Measurements from ENCODE around the gene CNGA4. TPM values are rescaled to one million over a fixed set of nuclear protein-coding genes. Genes with fewer than 3 reads are reported as not detected.
"Not testable (repeated sequence)": the region's sequence is repeated elsewhere in the genome, so short reads cannot be mapped to it uniquely, and the experiment has no call there.

CNGA4 gene
- total and polyA plus RNA-seq, 7 donors: 0.16 to 0.55 TPM; not detected in 5

- no peaks in the 10 kb centered on the region for H3K36me3 ChIP-seq
- H3K4me1 ChIP-seq: no peaks in the 10 kb centered on the region
- TF ChIP-seq CTCF (IDR thresholded peaks at IDR 0.05): no peak
- no peak for TF ChIP-seq POLR2A (IDR thresholded peaks at IDR 0.05)
- TF ChIP-seq EP300 (IDR thresholded peaks at IDR 0.05): no peak
- TF ChIP-seq POLR2AphosphoS5 (IDR thresholded peaks at IDR 0.05): no peak
- intact Hi-C loops (cut with DNase I): no loop called here
- H3K27me3 ChIP-seq: no peaks in the 10 kb centered on the region
- H3K4me3 ChIP-seq: no peak overlapping the region
- 36 to 81% methylated on average over 1 of the region's 1 CpG for WGBS, 2 donors
- no peaks in the 10 kb centered on the region for H3K9me3 ChIP-seq
- no peak overlapping the region for H3K27ac ChIP-seq
- DNase-seq: no peak
Measured at GRCh38 chr11:6240781-6241180, 1.9 kb downstream of the CNGA4 start.

GRCh38 chr11:6241316-6241715 lies 2.4 kb downstream of the CNGA4 start:
- Histone ChIP-seq H3K27me3 (no peaks in the 10 kb centered on the region), H3K36me3 (no peaks in the 10 kb centered on the region), H3K9me3 (no peaks in the 10 kb centered on the region), H3K4me1 (no peaks in the 10 kb centered on the region), H3K27ac (no peak overlapping the region), H3K4me3 (no peak overlapping the region)
- TF ChIP-seq EP300 (IDR thresholded peaks at IDR 0.05) (no peak), POLR2A (IDR thresholded peaks at IDR 0.05) (no peak), POLR2AphosphoS5 (IDR thresholded peaks at IDR 0.05) (no peak), CTCF (IDR thresholded peaks at IDR 0.05) (no peak)
- DNase-seq: no peak
- intact Hi-C loops (cut with DNase I): no loop called here
- WGBS, 2 donors: 92 to 94% methylated on average over 7 of the region's 7 CpGs

- TF ChIP-seq CTCF (IDR thresholded peaks at IDR 0.05) (no peak), POLR2A (IDR thresholded peaks at IDR 0.05) (no peak), POLR2AphosphoS5 (IDR thresholded peaks at IDR 0.05) (no peak), EP300 (IDR thresholded peaks at IDR 0.05) (no peak)
- no peaks in the 10 kb centered on the region for H3K36me3 ChIP-seq
- intact Hi-C loops (cut with DNase I): no loop called here
- peaks cover 0 to 8% (median 4%) of the 10 kb centered on the region in 4 donors for H3K4me1 ChIP-seq
- no peak for DNase-seq
- WGBS, 2 donors: 95 to 96% methylated on average over 2 of the region's 2 CpGs
- H3K9me3 ChIP-seq: no peaks in the 10 kb centered on the region
- no peaks in the 10 kb centered on the region for H3K27me3 ChIP-seq
- no peak overlapping the region for H3K27ac ChIP-seq
- H3K4me3 ChIP-seq: no peak overlapping the region
Measured at GRCh38 chr11:6245536-6245935, 6.6 kb downstream of the CNGA4 start.

GRCh38 chr11:6248248-6248647 lies 9.4 kb downstream of the CNGA4 start:
- Histone ChIP-seq H3K4me1 (peaks cover 0 to 23% (median 15%) of the 10 kb centered on the region in 4 donors), H3K27ac (no peak overlapping the region), H3K4me3 (no peak overlapping the region), H3K9me3 (no peaks in the 10 kb centered on the region), H3K36me3 (no peaks in the 10 kb centered on the region), H3K27me3 (no peaks in the 10 kb centered on the region)
- DNase-seq: no peak
- WGBS, 2 donors: 93 to 98% methylated on average over 1 of the region's 1 CpG
- intact Hi-C loops (cut with DNase I): no loop called here
- TF ChIP-seq EP300 (IDR thresholded peaks at IDR 0.05): no peak
- no peak for TF ChIP-seq CTCF (IDR thresholded peaks at IDR 0.05)
- no peak for TF ChIP-seq POLR2A (IDR thresholded peaks at IDR 0.05)
- TF ChIP-seq POLR2AphosphoS5 (IDR thresholded peaks at IDR 0.05): no peak

- intact Hi-C loops (cut with DNase I); H3K36me3 ChIP-seq; DNase-seq; H3K27me3 ChIP-seq; H3K4me3 ChIP-seq; H3K27ac ChIP-seq; H3K9me3 ChIP-seq: not testable (repeated sequence)
- peaks cover 0 to 23% (median 15%) of the 10 kb centered on the region in 4 donors for H3K4me1 ChIP-seq
- 89 to 90% methylated on average over 3 of the region's 3 CpGs for WGBS, 2 donors
Measured at GRCh38 chr11:6248897-6249296, 10.0 kb downstream of the CNGA4 start.
